Retinal pigment epithelial cell (primary cell): ENCODE measurements around the gene PRDM8.
"Not testable (repeated sequence)": the region's sequence is repeated elsewhere in the genome, so short reads cannot be mapped to it uniquely, and the experiment has no call there.

Experiments
- DNase-seq: peaks from one replicate; pipeline ENCODE4 v3.0.0-alpha.2; 2010; ENCODE audit warnings: low read depth
- H3K4me3 ChIP-seq: 2 replicates; pipeline ENCODE4 v1.5.1; 2011; ENCODE audit warnings: mild to moderate bottlenecking, low read length, control low read depth, moderate library complexity
- CTCF ChIP-seq: conservative IDR thresholded peaks from 2 replicates; pipeline ENCODE4 v1.5.1; 2011; ENCODE audit warnings: low read depth, low read length, control low read depth, inconsistent platforms

PRDM8 gene

GRCh38 chr4:80173401-80173800 is 23.9 kb upstream of the PRDM8 start:
- no peak for DNase-seq
- TF ChIP-seq CTCF, result no peak
- H3K4me3 ChIP-seq, result no peak overlapping the region

- no peak overlapping the region for H3K4me3 ChIP-seq
- no peak for DNase-seq
- no peak for TF ChIP-seq CTCF
These were observed 23.5 kb upstream of the PRDM8 start for GRCh38 chr4:80173841-80174240.

GRCh38 chr4:80177793-80178192 is 19.5 kb upstream of the PRDM8 start:
- DNase-seq, H3K4me3 ChIP-seq: not testable (repeated sequence)

- no peak overlapping the region for H3K4me3 ChIP-seq
- DNase-seq, result no peak
- no peak for TF ChIP-seq CTCF
These were observed 18.3 kb upstream of the PRDM8 start for GRCh38 chr4:80178964-80179363.

GRCh38 chr4:80179637-80180161 is 17.6 kb upstream of the PRDM8 start:
- TF ChIP-seq CTCF, result no peak
- H3K4me3 ChIP-seq, result no peak overlapping the region
- no peak for DNase-seq

GRCh38 chr4:80180743-80181142 is 16.6 kb upstream of the PRDM8 start:
- no peak for DNase-seq
- TF ChIP-seq CTCF, result no peak
- H3K4me3 ChIP-seq, result no peak overlapping the region

GRCh38 chr4:80182237-80182866 is 15.0 kb upstream of the PRDM8 start:
- no peak for DNase-seq

More at GRCh38 chr4:80182237-80182866, 15.0 kb upstream of the PRDM8 start:
- TF ChIP-seq CTCF, result no peak
- H3K4me3 ChIP-seq, result no peak overlapping the region
